GM12864 (cell line): ENCODE measurements around the gene ZFHX3.

Experiments
- DNase-seq: peaks from one replicate; pipeline ENCODE4 v3.0.0-alpha.2; 2011; ENCODE audit warnings: low read depth
- H3K4me3 ChIP-seq: 2 replicates; pipeline ENCODE4 v1.5.1; 2011; ENCODE audit warnings: mild to moderate bottlenecking, low read depth, low read length, control low read depth
- CTCF ChIP-seq: IDR thresholded peaks from 2 replicates; pipeline ENCODE4 v1.5.1; 2011; ENCODE audit warnings: low read depth, mild to moderate bottlenecking, moderate library complexity, low read length, control low read depth, inconsistent platforms; ENCODE audit errors: missing control alignments

The ZFHX3 gene

GRCh38 chr16:72926177-72927070 lies 121.5 kb downstream of the ZFHX3 start:
- DNase-seq: no peak
- no peak overlapping the region for H3K4me3 ChIP-seq
- no peak for TF ChIP-seq CTCF

DNA sequence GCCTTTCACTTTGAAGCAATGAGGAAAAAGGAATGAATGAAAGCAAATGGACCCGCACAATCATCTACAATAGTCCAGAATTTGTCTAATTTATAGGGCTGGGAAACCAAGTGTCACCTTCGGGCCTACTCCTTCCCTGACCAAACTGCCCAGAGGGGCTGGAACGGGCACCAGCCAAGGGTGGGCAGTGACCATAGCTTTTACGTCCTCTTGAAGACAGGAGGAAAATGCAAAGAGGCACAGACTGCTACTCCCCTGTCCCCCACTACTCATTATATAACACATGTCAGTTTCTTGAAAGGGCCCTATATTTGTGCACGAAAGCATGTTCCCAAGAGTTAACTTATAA lies 122.3 kb downstream of the ZFHX3 start:
- no peak for DNase-seq
- no peak for TF ChIP-seq CTCF
- H3K4me3 ChIP-seq: no peak overlapping the region

DNA sequence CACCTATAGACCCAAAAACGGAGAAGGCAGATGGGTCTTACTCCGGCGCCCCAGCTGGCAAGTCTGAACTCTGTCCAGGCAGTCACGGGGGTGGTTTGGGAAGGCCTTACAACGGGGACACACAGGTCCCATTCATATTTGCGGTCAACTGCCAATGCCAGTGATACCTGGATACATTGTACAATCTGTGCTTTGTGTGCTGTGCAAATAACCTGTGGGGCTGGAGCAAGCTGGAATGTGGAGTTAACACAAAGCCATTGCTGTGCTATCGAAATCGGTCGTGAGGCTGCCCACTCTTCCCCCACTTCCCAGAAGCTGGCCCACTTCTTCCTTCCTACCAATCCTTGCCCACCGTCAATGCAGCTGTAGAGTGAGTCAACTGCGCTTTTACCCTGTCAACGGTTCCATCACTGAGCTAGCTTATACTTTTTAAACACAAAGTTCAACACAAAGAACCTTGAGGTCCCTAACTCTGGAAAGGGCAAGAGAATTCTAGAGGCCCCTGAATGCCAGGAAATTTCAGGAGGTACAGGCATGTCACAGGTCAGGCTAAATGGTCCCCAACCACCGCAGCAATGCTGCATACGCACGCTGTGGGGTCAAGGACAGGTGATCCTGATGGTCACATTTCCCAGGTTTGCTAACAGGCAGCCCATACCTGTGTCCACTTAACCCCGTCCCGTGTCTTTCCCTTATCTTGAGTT lies 122.8 kb downstream of the ZFHX3 start:
- no peak overlapping the region for H3K4me3 ChIP-seq
- no peak for DNase-seq
- TF ChIP-seq CTCF: no peak

- no peak for DNase-seq
- TF ChIP-seq CTCF: no peak
Measured at GRCh38 chr16:72924537-72924926, 123.4 kb downstream of the ZFHX3 start.

DNA sequence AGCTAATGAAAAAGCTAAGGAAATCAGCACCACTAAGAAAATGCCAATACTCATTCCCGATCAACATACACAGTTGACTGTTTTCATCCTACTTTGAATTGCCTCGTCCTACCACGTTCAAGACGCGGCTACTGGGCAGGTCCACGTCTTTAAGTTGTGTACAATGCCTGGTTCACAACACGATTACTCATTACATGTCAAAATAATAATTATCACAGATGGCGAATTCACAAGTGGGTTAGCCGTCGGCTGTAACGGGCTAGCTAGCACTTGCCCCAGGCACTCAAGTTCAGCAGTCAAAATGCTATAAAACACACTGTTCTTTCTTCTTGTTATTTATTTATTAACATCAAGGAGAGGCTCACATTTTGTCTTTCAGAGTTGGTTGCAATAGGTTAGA lies 124.2 kb downstream of the ZFHX3 start:
- DNase-seq: no peak
- H3K4me3 ChIP-seq: no peak overlapping the region
- no peak for TF ChIP-seq CTCF

More at GRCh38 chr16:72924537-72924926, 123.4 kb downstream of the ZFHX3 start:
- no peak overlapping the region for H3K4me3 ChIP-seq

DNA sequence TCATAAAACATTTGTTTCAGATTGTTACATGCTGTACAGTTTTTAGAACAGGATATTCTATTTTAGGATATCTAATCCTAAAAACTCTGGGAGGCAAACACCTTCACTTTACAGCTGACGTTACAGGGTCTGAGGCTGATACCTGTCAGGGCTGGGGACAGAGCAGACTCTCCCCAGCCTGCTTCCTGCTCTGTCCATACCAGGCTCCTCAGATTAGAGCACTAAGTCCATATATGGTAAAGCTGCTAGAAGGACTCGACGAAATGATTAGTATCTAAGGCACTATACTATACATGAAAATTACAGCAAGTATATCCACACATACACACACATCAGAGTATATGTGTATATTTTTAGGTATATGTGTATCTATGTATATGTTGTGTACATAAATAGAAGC lies 125.2 kb downstream of the ZFHX3 start:
- DNase-seq: no peak
- TF ChIP-seq CTCF: no peak
- no peak overlapping the region for H3K4me3 ChIP-seq
